HG03460 (cell line): ENCODE measurements around the gene DOCK1.

ENCODE experiments used
- ATAC-seq: cut with Tn5 transposase; IDR thresholded peaks from one replicate; pipeline ENCODE4 v1.9.1; 2021; ENCODE audit not compliant: unreplicated experiment

DOCK1 gene

DNA sequence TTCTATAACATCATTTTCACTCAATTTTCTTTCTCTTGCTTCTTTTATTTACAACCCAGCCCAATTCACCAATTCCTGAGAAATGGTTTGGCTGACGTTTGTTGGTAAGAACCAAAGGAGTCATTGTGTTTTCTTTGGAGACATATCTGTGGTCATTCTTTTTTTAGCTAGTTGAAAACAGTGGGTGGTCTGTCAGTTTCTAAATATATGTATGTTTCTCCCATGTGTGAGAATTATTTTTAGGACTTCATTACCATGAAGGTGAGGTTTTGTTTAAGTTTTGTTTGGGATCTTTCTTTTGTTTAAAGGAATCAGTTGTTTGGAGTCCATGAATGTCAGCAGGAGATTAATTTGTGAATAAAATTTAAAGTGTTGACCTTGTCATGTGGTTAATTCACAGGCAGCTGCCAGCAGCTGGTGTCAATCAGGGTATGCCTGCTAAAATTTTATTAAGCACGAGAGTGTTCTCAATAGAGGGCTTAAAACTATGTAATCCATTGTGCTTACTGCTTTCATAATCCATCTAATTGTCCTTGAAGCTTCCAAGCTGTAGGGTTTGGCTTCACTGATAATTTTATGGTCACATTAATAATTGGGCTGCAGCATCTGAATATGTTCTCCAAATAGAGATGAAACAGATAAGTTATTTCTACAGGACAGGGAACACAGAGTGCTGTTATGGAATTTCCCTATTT, 252.4 kb downstream of the DOCK1 start:
- ATAC-seq: no peak

- no peak for ATAC-seq
Measured at GRCh38 chr10:127158662-127159061, 253.4 kb downstream of the DOCK1 start.

- ATAC-seq: no peak
Measured at GRCh38 chr10:127159648-127160245, 254.5 kb downstream of the DOCK1 start.

GRCh38 chr10:127161482-127161881, 256.3 kb downstream of the DOCK1 start:
- no peak for ATAC-seq

- ATAC-seq: no peak
Measured at GRCh38 chr10:127162841-127163240, 257.6 kb downstream of the DOCK1 start.

DNA sequence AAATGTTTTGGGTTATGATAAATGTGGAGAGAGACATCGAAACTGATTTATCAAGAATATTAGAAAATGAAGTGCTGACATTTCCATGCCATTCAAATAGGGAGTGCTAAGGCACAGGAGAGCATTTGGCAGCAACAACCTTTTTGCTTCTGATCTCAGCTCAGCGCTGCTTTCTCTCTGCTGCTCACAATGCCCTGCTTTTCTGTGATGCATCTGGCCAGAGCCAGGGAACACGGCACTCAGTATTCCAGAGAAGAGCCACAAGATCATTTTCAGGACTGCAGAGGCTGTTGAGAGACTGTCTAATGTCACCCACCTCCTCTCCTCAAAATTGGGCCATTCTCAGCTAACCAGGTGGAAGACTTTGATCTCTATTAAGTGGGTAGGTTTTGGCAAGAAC, 263.0 kb downstream of the DOCK1 start:
- ATAC-seq: no peak

- ATAC-seq: no peak
Measured at GRCh38 chr10:127174866-127175265, 269.6 kb downstream of the DOCK1 start.

DNA sequence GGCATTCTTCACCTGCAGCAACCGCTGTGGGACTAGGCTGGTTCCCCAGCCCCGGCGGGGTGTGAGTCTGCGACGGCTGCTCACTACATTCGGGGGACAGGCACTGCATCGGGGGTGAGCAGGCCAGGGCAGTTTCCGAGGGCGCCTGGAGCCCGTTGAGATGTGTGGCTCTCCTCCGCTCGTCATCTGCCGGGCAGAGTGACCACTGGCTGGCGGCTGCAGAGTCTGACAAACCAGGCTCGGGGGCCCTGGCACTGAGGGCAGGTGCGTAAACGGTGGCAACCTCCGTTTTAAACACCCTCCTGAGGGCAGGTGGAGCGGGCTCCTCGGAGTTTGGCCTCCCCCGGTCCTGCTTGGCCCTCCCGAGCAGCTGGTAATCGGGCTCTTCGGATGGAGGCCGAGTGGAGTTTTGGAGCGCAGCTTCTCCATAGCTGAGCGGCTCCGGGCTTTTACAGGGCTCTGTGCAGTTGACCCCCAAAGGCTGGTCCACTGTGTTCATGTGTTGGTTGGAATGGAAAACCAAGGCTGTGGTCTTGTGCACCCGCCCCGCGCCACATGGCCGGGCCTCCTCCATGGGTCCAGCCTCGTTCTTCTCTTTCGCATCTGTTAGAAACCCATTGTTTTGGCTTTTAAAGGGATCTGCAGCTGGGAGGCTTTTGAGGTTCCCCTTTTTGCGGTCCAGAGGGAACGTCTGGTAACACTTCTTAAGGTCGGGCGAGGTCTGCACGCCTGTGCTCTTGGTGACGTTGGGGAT, 270.3 kb downstream of the DOCK1 start:
- ATAC-seq: no peak

DNA sequence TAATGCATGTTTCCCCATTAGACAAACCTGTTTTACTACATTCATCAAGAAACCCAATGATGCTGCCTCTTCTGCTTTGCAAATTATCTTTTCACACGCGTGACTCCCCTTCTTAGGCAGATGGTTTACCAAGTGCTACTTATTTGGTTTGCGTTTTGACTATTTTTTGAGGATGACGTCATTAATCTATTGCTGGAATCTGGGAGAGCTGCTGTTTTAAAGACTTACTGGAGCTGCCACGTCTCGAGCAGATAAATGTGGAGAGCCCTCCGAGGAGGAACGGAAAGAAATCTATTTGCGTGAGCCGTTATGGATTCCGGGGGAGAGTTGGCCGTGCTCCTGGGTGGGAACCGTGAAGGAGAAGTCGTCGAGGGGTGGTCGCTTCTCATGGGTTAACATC, 271.4 kb downstream of the DOCK1 start:
- no peak for ATAC-seq

DNA sequence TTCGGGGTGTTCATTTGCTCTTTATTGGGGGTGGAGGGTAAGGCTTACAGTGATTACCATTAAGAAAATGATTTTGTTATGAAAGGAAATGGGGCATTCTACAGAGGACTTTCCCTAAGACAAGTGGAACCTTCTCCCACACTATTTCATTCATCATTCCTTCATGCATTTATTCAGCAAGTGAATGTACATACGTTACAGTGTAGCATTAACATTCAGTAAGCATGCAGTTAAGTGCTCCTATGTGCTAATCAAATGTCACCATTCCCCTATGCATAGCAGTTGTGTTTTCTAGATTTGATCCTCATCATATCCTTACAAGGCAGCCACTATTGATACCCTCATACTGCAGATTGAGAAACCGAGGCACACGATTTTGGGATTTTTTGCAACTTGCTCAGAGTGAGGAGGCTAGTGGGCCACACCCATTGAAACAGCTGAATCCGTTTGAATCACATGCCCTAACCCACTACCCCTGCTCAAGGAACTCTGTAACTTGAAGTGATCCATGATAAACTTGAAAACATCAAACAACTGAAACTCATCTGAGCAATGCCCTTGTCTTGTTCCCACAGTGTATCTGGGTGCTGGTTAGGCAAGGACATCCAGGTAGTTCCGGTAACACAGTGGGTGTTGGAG, 274.5 kb downstream of the DOCK1 start:
- no peak for ATAC-seq

DNA sequence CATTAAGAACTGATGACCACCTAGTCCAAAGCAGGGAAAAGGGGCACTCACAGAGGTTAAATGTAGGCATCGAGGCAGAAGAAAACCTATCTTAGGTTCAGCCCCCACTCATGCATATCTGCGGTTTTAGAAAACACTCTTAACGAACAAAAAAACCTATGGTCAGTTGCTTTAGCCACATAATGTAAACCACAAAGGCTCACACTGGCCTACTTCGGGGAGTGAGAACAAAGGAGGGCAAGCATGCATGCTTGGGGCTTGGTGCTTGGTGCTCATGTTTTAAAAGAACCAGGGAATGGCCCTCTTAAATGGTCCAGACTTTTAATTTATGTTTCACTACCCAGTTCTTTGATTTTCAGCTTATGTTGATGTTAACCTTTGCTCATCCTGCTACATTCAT, 276.9 kb downstream of the DOCK1 start:
- ATAC-seq: no peak

DNA sequence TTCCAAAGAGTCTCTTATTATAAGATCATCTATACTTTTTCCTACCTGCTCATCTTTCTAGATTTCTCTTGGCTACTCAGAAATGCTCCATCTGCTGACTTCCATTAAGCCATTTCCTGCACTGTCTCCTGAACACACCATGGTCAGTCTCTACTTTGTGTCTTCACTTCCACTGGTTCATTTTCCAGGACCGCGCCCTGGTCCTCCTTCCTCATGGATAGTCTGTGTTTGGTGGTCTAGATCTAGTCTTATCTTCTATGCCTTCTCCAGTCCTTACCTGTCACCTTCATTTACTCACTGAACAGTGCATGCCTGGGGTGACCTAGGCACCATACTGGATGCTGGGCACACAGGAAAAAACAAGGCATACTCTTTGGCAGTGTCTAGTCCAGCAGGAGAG, 279.4 kb downstream of the DOCK1 start:
- ATAC-seq: no peak

DNA sequence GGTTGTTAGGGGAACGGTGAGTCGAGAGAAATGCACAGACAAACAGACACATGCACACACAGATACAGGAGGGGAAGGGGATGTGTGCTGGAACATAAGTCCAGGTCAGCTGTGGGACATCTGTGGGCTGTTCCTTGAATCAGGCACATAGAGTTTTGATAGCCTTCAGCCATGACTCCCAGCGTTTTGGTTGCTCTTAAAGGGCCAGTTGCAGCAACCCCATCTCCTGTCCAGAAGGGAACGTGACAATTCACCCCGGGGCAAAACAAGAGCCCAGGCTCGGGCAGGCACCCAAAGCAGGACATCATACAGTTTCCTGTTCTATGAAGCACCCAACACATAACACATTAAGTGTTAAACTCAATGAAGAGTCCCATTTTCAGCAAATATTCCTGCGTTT, 281.6 kb downstream of the DOCK1 start:
- no peak for ATAC-seq

GRCh38 chr10:127189226-127189625, 284.0 kb downstream of the DOCK1 start:
- no peak for ATAC-seq

DNA sequence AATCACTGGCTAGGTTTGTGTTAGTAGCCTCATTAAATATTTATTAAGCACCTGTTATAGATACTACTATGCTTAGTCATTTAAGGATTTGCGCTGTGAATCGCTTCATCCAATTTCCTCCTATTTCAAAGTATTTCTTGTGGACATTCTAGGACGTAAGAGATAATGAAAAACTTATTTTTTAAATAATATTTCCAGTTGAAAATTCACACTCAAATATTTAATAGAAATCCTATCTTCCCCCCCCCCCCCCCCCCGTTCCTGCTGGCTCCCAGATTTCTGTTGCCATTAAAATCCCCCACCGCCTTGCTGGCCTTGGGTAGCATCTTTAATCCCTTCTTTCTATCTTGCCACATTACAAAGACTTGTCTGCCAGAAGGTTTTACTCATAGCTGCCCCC, 285.2 kb downstream of the DOCK1 start:
- ATAC-seq: no peak

DNA sequence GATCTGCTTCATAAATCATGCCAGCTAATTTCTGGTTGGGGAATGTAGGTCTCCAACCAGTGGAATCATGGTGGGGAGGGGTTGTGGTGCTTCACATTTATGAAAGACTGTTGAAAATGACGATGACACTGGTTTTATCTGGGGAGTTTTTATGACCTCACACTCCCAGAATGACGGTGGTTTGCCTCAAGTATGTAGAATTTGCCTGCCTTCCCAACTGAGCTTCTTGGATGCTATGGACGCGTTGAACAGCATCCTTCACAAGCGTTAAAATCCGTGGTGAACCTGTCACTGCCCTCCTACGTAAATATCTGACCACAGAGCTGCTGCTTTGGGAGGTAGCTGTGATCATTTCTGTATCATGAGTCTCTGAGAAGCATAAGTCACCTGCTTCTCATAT, 287.9 kb downstream of the DOCK1 start:
- no peak for ATAC-seq

GRCh38 chr10:127194111-127194510, 288.9 kb downstream of the DOCK1 start:
- no peak for ATAC-seq

- ATAC-seq: no peak
Measured at GRCh38 chr10:127194599-127194998, 289.4 kb downstream of the DOCK1 start.

DNA sequence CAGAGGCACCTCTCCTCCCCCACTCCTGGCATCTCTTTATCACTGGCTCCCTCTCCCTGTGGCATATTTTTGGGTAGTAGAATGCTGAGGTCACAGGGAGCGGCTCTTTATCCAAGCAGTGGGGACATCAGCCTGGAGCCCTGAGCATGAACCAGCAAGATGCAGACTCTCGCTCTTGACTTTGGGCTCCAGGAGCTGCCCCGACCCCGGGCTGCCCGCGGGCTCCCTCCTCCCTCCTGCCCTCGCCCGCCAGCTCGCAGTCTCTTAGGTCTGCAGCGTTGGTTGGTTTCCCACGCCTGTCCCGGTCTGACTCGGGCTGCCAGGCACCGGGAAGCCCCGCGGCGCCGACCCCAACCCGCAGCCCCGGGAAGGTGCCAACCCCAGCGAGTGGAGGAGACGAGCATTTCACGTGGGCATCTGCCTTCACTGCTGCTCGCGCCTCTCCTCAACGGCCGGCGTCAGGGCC, 289.8 kb downstream of the DOCK1 start:
- ATAC-seq: no peak

DNA sequence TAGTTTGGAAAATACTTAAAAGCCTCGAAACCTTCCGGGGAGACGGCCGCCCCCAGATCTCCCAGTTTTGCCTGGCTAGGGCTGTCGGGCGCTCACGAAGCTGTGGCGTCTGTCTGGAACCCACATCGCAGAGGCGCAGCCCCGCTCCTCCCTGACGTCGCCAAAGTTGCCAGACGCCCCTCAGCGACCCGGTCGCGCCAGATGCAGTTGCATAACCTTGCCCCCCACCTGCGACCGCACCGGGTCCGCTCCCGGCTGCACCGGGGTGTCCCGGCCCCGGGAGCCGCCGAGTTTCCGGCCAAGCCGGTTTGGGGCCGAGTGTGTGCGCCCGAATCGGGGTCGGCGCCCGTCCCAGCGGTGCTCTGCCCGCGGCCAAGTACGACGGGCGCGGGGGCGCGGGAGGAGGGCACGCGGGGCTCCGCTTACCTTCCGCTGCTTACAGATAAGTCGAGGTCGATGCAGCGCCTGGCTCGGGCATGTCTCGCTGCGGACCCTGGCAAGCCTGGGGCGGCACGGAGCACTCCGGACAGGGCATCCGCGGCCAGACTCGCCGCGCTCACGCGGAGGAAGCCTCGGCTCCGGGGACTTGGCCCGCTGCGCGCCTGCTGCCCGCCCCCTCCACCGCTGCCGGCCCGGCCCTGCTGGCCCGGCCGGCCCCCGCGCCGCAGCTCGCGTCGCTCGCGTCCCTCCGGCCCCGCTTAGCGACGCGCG, 290.5 kb downstream of the DOCK1 start:
- no peak for ATAC-seq
